GM12878 (cell line): ENCODE data around the gene PLA2G2C. TPM values are rescaled to one million over a fixed set of nuclear protein-coding genes. Genes with fewer than 3 reads are reported as not detected.

Experiments
- MYC ChIP-seq: IDR thresholded peaks from 2 replicates; pipeline ENCODE4 v1.6.1; 2011; ENCODE audit warnings: mild to moderate bottlenecking, low read length, moderate library complexity, inconsistent platforms; ENCODE audit not compliant: insufficient read depth, insufficient replicate concordance, insufficient read length, severe bottlenecking
- NRF1 ChIP-seq: conservative IDR thresholded peaks from 2 replicates; pipeline ENCODE4 v1.6.1; 2011; ENCODE audit warnings: mild to moderate bottlenecking, low read depth, low read length, improper control_type of control experiment
- POLR2AphosphoS2 ChIP-seq: IDR thresholded peaks from 2 replicates; pipeline ENCODE4 v1.6.1; 2011; ENCODE audit warnings: low read depth, mild to moderate bottlenecking, low read length, improper control_type of control experiment, moderate library complexity
- ZBTB4 ChIP-seq: fragments of 450-650 bp; formaldehyde crosslinking; IDR thresholded peaks from 2 replicates; pipeline ENCODE4 v1.4.0; 2022; ENCODE audit warnings: mild to moderate bottlenecking, moderate library complexity
- ZNF687 ChIP-seq: fragments of 450-650 bp; IDR thresholded peaks from 2 replicates; pipeline ENCODE4 v1.6.1; 2017; ENCODE audit warnings: mild to moderate bottlenecking, moderate library complexity
- polyA plus RNA-seq, 11 experiments: library from polyadenylated mRNA; depleted of rRNA in 4 of 11; unstranded in 6 of 11; stranded (reverse) in 5 of 11; fragments of >200 nt; fragmentation: Nextera tagmentation in 4 of 11; fragmentation: Illumina TruSeq in 1 of 11; extraction: Ambion mirVana in 4 of 11; extraction: Trizol in 1 of 11; gene quantifications; 1 replicate in 1 of 11; 2 replicates in 10 of 11; pipeline versions ENCODE4 v1.2.1 to v1.2.3, GENCODE V29; 2011 to 2016; ENCODE audit warnings: inconsistent platforms in 2 of 11, missing spikeins in 2 of 11, low read depth in 1 of 11
- total RNA-seq, 4 experiments: library from RNA; depleted of rRNA in 3 of 4; stranded (reverse); fragments of >200 nt in 3 of 4; fragmentation: Illumina TruSeq in 1 of 4; extraction: Trizol in 1 of 4; gene quantifications; 2 replicates each; pipeline versions ENCODE4 v1.2.1 to v1.2.3, GENCODE V29; 2013 to 2021

Gene PLA2G2C
- total and polyA plus RNA-seq, 10 of the 15 experiments (the other 5 are each of a cell fraction or from before 2014, with no cell fraction given) = 0.05 TPM; not detected in 9

GRCh38 chr1:20209471-20209870 lies 23.2 kb upstream of the PLA2G2C start (continued):
- TF ChIP-seq ZNF687 (no peak), NRF1 (no peak), MYC (no peak), ZBTB4 (CRISPR knock-in tag) (no peak), POLR2AphosphoS2 (no peak)
